Pulmonary artery endothelial cell (primary cell): ENCODE data around the gene HNMT. TPM values are rescaled to one million over a fixed set of nuclear protein-coding genes. Genes with fewer than 3 reads are reported as not detected.
"Not testable (repeated sequence)": the region's sequence is repeated elsewhere in the genome, so short reads cannot be mapped to it uniquely, and the experiment has no call there.

Source experiments
- DNase-seq: peaks from one replicate; pipeline ENCODE4 v3.0.0-alpha.2; 2011; ENCODE audit warnings: low read depth, low spot score
- total RNA-seq: library from RNA; depleted of rRNA; stranded (reverse); fragments of >200 nt; gene quantifications from 2 replicates; pipeline ENCODE4 v1.2.3, GENCODE V29; 2014

The HNMT gene
- total RNA-seq, result 9.2 and 11.3 TPM in 2 replicates

- DNase-seq, result no peak
Measured at GRCh38 chr2:137964066-137964858, at the start of gene HNMT. TSS of gene HNMT (plus strand) at chr2:137964473. CDS start at chr2:137964492, 19 bp downstream.

GRCh38 chr2:137921105-137921880 lies 43.0 kb upstream of the HNMT start:
- no peak for DNase-seq

DNA sequence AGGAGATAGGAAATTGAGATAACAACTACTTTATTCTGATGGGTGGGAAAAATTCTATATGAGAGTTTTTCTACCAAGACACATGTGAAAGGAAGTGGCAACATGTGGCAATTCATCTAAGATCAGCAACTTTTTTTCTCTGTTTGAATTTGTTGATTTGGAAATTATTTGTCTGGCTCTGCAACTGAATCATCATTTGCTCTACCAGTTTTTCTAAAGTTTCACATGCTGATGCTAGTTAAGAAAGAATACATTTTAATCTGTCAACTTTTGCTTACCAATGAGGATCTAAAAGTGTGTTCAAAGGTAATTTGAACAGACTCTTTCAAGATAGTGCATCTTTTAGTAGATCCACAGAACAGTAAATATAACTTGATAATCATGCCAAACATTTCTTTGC lies 42.1 kb upstream of the HNMT start:
- not testable (repeated sequence) for DNase-seq

- DNase-seq, result peak; percentile 5
Measured at GRCh38 chr2:137924019-137924418, 40.3 kb upstream of the HNMT start.

- DNase-seq, result no peak
Measured at GRCh38 chr2:137925599-137925998, 38.7 kb upstream of the HNMT start.

DNA sequence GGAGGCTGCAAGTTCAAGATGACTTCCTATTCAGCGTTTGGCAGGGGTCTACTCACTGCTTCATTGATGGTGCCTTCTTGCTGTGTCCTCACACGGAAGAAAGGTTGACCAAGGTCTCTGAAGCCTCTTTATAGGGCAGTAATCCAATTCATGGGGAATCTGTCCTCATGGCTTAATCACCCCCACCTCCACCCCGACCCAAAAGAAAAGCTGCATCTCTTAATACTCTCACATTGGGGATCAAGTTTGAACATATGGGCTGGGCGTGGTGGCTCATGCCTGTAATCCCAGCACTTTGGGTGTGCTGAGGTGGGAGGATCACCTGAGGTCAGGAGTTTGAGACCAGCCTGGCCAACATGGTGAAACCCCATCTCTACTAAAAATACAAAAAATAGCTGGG lies 36.4 kb upstream of the HNMT start:
- no peak for DNase-seq

DNA sequence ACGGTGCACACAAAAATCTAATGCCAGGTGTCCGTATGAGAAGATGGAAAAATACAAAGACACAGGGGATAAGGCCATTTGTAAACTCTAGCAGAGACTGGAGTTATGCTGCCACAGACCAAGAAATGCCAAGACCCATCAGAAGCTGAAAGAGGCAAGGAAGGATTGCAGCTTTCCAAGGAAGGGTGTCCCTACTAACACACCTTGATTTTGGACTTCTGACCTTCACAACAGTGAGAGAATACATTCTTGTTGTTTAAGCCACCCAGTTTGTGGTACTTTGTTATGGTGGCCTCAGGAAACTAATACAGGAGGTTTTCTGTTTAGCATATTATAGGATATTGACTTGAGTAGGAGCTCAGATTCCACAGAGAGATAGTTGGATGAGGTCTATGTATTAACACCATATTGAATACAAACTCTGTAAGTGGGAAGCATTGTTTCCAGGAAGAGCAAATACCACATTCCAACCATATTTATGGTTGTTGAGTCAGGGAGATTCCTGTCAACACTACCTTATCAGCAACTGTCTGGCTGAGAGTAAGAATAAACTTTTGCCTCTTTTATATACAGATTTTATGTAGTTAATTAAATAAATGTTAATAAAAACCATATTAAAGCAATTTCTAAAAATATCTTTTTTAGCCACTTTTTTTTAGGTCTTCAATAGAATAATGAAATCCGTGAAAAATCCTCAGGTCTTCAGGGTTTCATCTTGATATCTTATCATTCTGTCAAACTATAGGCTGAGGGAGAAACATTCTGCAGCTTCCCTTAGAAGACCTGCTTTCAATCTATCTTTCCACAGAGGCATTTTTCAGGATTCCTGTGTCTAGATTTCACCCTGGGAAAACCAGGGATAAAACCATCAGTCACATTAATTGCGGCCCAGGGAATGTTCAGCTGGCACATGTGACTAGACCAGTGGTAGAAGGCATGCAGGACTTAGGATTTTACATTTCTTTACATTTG lies 35.4 kb upstream of the HNMT start:
- DNase-seq, result peak; percentile 32

DNA sequence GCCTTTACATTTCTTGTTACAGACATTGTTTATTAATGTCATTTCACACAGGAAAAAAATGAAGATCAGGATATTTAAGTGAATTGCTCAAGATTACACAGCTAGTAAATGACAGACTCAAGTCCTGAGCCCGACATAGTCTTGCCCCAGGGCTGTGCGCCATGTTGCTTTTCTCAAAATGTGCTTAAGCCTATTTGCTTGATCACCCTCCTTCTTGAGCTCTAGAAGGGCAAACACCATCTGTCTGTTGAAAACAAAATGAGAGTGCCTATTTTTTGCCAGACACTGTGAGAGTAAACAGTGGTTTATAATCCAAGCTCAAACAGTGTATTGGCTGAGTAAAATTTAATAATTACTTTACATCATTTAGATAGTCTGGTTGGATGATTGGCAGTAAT lies 34.8 kb upstream of the HNMT start:
- DNase-seq, result no peak

- DNase-seq, result no peak
Measured at GRCh38 chr2:137930146-137930545, 34.1 kb upstream of the HNMT start.

DNA sequence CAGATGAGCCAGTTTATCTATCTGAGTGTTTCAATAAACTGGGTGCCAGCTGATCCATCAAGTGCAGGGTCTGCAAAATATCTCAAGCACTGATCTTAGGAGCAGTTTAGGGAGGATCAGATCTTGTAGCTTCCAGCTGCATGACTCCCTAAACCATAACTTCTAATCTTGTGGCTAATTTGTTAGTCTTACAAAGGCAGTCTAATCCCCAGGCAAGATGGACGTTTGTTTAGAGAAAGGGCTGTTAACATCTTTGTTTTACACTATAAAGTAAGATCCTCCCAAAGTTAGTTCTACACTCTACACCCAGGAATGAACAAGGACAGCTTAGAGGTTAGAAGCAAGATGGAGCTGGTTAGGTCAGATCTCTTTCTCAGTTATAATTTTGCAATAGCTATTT lies 28.7 kb upstream of the HNMT start:
- no peak for DNase-seq

DNA sequence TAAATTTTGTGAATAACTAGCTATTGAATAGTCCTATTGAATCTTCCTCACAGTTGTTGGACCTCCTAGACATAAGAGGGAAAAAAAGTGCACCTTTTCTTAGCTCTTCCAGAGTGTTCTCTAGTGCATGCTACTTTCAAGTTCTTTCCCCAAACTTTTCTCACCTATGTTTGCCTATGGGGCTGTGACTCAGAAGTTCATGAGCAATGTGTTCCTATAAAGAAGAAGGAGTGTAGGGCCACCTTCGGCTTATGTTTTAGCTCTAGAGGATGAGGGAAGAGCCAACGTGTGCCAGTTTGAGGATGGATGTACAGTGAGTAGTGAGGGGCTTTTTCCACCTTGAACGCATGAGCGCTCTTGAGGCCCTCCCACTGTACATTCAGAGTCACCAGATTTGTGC lies 27.0 kb upstream of the HNMT start:
- no peak for DNase-seq

GRCh38 chr2:137937778-137938177 lies 26.5 kb upstream of the HNMT start:
- DNase-seq, result no peak

DNA sequence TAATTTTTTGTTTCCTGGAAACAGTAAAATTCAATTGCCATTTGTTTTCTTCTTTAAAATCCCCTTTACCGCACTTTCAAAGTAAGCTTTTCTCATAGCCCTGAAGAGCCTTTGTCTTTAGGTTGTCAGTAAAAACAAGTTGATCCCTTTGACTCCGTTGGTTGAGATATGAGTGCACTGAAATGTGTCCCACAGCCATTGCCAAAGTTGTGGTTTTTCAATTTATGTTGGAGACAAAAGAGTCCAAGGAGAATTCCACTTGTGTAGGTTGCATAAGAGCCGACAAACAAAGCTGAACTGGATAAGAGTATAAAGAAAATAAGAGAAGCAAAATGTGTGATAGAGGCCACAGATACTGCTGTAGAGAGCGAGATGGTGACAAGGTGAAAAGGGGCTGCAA lies 26.1 kb upstream of the HNMT start:
- DNase-seq, result no peak

DNA sequence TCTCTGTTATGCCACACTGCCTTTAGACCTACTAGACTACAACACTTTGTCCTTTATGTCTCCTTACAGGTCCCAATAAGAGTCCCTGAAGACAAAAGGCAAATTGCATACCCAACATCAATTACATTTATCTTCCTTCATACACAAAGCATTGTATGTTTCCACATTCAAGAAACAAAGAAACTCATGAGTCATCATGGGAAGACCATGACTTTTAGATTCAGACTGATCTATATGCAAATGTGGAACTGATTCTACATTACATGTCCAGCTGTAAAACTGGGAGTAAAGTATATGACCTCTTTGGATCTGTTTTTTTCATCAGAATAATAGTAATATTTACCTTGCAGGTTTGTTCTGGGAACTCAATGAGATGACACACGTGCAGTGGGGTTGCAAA lies 25.2 kb upstream of the HNMT start:
- DNase-seq, result no peak

DNA sequence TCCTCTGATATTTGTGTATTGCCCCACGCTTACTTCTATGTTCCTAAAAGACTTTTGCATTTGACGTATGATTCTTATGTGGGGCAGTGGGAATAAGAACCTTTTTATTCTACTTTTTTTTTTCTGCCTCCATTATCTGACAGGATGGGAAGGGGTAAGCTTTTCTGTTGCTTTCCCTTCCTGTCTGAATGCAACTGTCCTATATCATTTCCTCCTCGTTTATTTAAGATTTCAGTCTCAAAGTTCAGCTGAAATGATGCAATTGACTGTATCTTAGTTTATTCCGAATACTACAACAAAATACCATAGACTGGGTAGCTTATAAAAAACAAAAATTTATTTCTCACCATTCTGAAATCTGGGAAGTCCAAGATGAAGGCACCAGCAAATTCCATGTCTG lies 24.1 kb upstream of the HNMT start:
- DNase-seq, result no peak

GRCh38 chr2:137942037-137942832 lies 22.0 kb upstream of the HNMT start:
- no peak for DNase-seq

DNA sequence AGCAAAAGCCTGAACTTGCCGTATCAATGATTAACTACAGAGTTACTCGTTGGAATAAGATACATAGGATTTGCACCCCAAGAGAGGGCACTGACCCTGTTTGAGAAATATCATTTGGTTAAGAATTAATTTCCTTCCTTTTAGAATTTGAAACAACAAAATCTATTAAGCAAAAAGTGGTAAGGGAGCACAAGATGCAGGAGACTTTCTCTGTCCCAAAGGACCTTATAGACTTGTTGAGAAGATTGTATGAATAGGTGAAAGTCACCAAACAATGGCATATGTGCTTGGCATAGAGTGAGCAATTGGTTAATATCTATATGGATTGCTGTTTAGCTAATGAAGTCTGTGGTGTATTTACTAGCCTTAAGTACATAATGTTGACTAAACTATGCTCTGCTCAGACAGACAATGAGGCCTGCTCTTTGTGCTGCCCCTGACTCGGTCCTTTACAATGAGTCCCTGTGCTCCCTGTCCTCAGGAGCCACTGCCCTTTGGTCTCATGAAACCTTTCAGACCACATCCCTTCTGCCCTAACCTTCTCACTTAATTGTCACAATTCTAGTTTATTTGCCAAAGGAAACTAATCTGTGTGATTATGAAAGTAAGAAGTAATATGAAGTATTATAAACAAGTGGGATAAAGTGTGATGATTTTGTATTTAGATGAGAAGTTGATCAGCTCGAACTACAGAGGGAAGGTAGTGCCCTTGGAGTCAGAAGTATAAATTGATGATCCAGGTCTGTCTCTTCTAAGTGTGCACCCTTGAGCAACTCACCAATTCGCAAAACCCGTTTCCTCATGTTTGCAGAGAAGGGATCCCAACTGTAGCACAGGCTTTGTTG lies 21.2 kb upstream of the HNMT start:
- DNase-seq, result no peak

DNA sequence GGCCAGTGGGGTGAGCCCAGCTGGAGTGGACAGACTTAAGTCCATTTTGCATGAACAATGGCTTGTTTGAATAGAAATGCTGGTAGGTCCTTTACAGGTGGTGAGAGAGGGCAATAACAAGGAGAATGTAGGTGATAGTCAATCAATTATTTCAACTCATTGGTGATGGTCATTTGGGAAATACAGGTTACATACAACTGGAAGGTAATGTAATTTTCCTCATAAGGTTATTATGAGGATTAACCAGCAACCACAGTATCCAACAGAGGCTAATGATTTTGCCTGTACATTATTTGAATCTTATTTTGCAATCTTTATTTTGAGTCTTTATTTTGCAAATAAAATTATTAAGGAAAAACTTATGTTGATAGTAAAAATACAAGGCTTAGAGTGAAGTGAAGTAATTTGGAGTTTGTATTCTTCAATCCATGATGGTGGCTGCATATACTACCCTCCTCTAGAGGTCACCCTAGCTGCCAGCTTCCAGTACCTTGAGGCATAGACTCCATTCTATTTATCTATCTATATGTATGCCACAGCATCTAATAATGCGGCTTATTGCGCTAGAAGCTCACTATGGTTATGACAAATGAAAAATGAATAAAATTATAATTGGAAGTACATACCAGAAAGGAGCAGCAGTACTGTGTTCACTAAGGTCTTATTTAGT lies 20.5 kb upstream of the HNMT start:
- DNase-seq, result no peak

GRCh38 chr2:137944714-137945113 lies 19.6 kb upstream of the HNMT start:
- DNase-seq, result no peak
